ENCODE results near the gene PLA2G2E.

Gene PLA2G2E

DNA sequence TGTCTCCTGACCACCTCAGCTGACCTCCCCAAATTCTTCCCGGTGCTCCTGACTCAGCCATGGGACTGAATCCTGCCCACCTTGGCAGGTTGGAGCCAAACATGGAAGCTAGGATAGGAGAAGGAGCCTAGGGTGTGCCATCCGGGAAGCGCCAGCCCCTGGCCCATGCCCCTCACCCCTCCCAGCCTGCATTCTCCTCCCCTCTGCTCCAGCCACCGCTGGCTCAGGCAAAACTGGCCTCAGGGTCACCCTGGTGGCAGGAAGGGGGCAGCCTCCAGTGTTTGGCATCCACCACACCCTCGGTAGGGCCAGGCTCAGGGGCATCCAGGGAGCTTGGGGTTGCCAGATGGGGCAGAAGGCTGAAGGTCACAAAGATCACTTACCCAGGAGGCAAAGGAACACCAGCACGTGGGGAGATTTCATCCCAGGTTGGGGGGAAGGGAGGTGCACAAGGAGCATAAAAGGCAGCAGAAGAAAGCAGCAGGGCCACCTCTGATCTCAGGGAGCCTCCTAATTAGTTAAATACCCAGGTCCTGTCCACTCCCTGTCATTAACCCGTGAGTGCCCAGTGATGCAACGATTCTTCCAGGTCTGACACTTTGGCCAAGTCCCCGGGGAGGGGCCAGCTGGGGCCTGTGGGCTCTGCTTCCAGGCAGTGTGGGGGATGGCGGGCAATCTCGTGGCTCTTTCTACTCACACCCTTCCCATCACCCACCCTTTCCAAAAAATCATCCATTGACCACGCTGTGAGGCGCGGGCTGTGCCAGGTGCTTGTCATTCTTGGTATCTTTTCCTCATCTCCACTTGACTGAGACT, at the start of gene PLA2G2E:
Gene PLA2G2E, minus strand, starts transcription at position 481 of the 816 bp plus-strand sequence. Its CDS starts 58 bp downstream, at position 423.
- no peak for DNase-seq (ENCODE audit: low read depth, low spot score)

DNA sequence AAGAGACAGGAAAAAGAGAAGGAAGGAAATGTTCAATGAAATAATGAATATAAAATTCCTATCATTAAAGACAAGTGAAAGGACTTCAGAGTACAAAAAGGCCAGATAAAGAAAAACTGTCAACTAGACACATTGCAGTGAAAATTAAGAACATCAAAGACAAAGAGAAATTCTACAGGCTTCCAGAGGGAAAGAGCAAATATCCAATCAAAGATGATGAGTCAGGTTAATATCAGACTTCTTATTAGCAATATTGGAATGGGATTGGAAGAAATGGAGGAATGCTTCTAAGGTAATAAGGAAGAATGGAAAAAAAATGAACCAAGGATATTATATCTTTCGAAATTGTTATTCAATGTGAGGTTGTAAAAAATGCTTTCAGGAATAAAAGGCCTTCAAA, 48.2 kb upstream of the PLA2G2E start:
- no peak for DNase-seq (ENCODE audit: low read depth, low spot score)

DNA sequence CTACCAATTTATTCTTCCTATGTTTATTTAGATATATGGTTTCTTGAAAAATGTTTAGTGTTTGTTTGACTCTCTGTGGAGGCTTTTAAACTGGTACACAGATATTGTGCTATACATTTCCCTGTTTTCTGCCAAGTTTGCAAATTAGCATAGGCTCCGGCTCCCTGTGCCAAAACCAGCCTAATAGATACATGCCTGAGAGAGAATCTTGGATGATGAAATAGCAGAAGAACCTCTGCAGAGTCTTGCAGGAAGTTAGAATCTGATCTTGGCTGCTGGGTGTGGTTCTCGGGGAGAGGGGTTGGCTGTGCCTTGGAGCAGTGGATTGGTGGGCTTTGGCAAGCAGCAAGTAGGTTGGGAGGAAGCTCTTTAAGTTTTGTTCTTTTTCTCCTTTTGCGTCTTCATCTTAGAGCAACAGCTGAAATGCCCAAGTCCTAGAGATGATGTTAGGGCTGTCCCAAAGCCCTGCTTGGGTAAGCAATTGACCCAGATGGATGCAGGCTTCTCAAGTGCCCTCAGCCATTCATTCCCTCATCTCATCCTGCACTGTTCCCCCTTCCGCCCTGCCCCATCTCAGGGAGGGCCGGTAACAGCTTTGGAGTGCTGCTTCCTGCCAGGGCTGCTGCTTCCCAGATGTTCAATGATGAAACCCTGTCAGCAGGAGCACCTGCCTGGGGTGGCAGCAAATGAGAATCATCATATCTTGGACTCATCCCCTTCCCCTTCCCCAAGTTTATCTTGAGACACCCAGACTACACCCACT, 46.7 kb upstream of the PLA2G2E start:
- no peak for DNase-seq (ENCODE audit: low read depth, low spot score)

DNA sequence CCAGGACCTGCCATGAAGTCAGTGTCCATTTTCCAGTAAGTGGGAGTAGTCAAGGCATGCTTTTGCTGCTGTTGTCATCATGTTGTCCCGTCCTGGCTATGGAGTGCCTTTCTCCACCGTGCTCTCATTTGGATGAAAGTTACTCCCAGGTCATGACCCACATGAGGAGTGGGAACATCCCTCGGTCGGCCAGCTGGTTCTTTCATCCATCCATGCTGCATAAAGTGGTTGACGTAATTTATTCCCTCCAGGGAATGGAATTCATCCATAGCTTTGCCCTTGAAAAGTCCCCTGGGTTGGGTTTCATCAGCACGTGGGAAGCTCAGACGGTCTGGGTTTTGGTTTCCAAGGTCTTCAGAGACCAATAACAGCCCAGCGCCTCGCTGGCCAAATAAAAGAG, 44.4 kb upstream of the PLA2G2E start:
- no peak for DNase-seq (ENCODE audit: low read depth, low spot score)

DNA sequence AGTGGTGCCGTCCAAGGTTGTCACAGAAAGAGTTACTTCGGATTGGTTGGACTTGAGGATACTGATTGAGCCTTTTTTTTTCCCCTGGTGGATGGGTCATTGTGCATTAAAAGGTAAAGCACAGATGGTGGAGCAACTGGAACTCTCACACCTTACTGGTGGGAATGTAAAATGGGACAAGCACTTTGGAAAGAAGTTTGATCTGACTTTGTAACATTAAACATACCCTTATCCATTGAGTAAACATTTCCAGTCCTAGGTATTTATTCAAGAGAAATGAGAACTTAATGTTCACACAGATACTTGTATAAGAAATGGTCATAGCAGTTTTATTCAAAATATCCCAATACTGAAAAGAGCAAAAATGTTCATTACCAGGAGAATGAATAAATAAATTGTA, 41.1 kb upstream of the PLA2G2E start:
- no peak for DNase-seq (ENCODE audit: low read depth, low spot score)

- no peak for DNase-seq (ENCODE audit: low read depth, low spot score)
Measured at GRCh38 chr1:19963636-19964035, 40.2 kb upstream of the PLA2G2E start.

DNA sequence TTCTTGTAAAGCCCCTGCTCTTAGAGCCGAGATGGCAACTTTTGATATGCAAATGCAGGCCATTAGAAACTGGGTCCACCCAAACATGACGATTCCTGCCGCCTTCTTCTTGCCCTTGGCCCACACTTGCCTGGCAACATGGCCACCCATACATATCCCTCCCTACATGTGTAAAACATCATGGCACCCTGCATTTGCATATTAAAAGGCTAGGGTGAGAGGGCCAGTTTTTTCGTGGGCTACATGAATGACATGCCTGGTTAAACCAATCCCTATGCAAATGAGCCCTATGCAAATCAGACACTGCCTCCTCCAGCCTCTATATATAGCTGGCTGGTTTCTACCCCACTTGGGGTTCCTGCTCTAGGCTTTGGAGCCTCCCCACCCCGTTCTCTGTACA, 37.2 kb upstream of the PLA2G2E start:
- DNase-seq (ENCODE audit: low read depth, low spot score): no peak

DNA sequence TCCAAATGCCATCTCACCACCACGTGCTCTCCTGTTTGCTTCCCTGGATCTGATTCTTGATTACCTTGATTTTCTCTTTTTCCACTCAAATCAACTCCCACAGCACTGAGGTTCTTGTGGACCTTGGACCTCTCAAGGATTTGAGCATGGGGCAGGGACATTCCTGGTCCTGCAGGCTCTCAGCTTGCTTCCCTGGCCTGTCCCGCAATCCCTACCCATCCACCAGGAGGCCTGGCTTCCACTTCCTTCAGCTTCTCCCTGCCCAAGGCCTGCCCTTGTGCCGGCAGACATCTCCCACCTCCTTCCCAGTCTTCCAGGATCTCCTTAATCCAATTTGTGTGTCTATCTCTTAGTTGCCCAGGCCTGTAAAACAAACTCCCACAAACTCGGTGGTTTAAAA, 34.4 kb upstream of the PLA2G2E start:
- DNase-seq (ENCODE audit: low read depth, low spot score): no peak

DNA sequence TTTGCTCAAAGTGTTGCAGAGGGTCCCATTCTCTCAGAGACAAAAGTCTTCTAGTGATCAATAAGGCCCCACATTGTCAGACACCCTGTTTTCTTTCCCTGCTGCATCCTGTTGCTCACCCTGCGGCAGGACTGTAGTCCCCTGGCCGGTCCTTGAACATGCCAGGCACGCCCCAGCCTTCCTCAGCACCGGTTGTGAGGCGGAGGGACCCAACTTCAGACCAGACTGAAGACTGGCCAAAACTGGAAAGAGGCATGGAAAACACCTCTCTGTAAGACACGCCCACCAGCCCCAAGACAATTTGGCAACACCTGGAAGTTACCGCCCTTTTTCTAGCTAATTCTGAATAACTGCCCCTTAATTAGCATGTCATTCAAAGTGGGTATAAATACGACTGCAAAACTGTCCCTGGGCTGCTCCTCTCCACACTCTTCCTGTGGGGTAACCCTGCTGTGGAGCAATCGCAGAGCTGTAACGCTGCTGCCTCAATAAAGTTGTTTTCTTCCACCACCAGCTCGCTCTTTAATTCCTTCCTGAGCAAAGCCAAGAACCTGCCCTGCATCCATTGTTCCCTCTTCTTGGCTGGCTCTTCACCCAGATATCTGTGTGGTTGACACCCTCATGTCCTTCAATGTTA, 32.2 kb upstream of the PLA2G2E start:
- DNase-seq (ENCODE audit: low read depth, low spot score): no peak

DNA sequence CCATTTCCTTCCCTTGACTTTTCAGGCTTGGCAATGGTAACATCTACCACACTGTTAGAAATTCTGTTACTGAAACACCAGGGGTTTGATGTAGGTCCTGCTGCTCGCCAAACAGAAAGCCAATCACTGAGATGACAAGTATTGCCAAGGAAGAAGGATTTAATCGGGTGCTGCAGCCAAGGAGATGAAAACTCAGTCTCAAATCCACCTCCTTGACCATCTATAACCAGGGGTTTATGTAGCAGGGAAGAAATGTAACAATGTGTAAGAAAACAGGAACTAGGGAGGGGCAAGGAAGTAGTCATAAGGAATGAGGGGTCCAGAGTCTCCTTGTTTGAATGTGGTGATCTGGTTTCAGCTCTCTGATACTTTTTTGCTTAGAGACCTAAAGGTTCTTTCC, 30.6 kb upstream of the PLA2G2E start:
- no peak for DNase-seq (ENCODE audit: low read depth, low spot score)

GRCh38 chr1:19949016-19949415, 25.6 kb upstream of the PLA2G2E start:
- no peak for DNase-seq (ENCODE audit: low read depth, low spot score)

DNA sequence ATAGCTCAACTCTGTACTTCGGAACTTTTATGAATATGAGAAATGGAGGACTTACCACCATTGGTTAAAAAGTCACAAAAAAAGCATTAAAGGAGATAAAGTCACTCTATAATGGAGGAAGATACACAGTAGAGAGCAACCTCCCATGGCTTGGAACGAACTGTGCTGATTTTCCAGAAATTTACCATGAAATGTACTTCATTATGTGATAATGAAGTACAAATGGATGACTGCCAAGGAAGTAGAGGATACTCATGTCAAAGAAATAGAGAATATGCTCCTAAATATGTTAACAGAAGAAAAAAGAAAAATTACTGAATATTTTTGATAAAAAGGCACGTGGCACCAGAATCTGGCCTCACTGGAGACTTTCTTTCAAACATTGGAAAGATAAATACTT, 23.6 kb upstream of the PLA2G2E start:
- no peak for DNase-seq (ENCODE audit: low read depth, low spot score)

DNA sequence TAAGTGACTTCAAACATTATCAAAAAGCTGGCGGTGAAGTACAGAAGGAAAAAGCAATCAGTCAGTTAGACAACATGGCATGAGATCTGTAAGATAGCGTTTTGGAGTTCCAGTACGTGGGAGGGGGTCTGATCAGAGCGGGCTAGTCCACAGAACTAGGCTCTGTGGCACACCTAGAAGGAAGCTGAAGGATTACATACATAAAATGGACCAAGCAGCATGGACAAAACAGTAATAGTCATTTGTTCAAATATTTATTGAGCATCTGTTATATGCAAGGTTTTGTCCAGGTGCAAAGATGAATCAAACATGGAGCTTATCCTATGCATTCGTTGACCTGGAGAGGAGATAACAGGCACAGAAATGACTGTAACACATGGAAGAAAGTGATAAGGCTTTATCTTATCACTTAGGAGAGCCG, 22.9 kb upstream of the PLA2G2E start:
- no peak for DNase-seq (ENCODE audit: low read depth, low spot score)

DNA sequence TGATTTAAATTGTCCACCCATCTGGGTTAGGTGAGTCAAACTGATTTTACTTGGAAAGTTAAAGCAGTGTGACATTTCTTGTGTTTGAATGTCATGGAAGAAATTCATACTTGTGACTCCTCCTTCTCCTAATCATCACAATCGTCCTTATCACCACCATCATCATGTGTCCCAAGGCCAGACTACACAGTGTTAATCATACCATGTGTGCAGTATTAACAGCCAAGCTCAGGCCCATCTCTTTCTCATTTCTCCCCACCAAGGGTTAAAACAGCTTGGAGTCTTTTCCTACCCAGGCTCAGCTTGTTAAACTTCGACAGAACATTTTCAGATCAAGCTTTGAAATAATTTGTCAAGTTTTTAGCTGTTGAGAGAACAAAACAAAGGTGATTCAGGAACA, 22.5 kb upstream of the PLA2G2E start:
- no peak for DNase-seq (ENCODE audit: low read depth, low spot score)

DNA sequence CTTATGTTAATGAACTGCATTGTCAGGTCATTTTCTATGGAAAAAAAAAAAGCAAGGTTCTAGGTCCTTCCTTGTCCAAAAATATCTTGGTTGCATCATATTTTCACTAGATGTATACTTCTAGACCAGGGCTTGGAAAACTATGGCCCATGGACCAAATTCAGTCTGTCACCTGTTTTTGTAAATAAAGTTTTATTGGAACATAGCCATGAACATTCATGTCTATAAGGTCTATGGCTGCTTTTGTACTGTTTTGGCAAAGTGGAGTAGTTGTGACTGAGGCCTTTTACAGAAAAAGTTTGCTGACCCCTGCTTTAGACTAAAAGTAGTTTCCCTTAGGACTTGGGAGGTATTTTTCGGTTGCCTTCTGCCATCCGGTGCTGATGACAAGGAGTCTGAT, 19.2 kb upstream of the PLA2G2E start:
- no peak for DNase-seq (ENCODE audit: low read depth, low spot score)

DNA sequence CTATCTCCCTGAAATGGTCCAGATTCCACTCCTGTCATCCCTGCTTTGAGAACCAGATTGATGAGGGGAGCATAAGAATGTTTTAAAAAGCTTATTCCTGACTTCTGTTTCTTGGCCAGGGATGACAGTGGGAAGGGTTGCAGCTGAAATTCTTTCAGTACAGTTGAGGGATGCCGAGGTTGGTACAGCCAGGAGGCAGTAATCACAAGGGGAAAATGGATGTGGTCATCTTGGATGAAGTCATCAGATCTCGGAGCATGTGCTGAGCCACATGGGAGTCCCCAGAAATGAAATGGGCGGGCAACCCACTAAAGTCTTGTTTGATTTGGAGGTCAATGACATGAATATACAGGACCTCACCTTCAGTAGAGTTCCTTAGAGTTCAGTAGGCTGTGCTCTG, 18.7 kb upstream of the PLA2G2E start:
- DNase-seq (ENCODE audit: low read depth, low spot score): no peak

- DNase-seq (ENCODE audit: low read depth, low spot score): no peak
Measured at GRCh38 chr1:19941206-19941568, 17.8 kb upstream of the PLA2G2E start.

- DNase-seq (ENCODE audit: low read depth, low spot score): no peak
Measured at GRCh38 chr1:19940486-19941205, 17.2 kb upstream of the PLA2G2E start.

DNA sequence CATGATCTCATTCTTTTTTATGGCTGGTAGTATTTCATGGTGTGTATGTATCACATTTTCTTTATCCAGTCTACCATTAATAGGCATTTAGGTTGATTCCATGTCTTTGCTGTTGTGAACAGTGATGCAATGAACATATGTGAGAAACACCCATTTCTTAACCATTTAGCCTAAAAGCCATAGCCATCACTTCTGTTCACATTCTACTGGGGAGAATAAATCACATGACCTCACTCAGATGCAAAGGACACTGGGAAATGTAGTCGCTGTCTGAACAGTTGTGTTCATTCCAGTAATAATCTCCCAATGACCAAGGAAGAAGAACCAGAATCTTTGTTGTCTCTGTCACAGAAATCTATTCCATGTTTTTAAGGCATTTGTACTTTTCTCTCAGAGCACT, 15.1 kb upstream of the PLA2G2E start:
- DNase-seq (ENCODE audit: low read depth, low spot score): no peak

GRCh38 chr1:19936061-19936750, 12.8 kb upstream of the PLA2G2E start:
- DNase-seq (ENCODE audit: low read depth, low spot score): no peak

DNA sequence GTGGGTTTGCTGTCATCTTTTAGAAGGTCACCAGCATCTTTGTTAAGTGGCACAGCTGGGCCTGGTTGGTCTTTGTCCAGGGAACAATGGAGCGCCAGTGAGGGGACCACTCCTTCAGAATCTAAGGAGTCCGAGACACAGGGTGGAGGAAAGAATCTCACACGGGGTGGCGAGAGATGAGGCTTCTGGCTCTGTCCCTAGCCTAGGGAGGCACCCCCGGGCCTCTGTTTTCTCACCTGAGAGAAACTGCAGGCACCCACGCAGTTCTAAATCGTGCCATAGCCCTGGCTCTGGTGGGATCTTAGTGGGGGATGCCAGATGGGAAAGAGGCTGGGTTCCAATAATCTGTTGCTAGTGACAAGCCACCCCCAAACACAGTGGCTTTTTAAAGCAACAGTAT, 10.9 kb upstream of the PLA2G2E start:
- DNase-seq (ENCODE audit: low read depth, low spot score): no peak

Data from brain pericyte (primary cell).